Measurements from ENCODE around the gene PRICKLE2.

PRICKLE2 gene, protein sequence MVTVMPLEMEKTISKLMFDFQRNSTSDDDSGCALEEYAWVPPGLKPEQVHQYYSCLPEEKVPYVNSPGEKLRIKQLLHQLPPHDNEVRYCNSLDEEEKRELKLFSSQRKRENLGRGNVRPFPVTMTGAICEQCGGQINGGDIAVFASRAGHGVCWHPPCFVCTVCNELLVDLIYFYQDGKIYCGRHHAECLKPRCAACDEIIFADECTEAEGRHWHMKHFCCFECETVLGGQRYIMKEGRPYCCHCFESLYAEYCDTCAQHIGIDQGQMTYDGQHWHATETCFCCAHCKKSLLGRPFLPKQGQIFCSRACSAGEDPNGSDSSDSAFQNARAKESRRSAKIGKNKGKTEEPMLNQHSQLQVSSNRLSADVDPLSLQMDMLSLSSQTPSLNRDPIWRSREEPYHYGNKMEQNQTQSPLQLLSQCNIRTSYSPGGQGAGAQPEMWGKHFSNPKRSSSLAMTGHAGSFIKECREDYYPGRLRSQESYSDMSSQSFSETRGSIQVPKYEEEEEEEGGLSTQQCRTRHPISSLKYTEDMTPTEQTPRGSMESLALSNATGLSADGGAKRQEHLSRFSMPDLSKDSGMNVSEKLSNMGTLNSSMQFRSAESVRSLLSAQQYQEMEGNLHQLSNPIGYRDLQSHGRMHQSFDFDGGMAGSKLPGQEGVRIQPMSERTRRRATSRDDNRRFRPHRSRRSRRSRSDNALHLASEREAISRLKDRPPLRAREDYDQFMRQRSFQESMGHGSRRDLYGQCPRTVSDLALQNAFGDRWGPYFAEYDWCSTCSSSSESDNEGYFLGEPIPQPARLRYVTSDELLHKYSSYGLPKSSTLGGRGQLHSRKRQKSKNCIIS

DNA sequence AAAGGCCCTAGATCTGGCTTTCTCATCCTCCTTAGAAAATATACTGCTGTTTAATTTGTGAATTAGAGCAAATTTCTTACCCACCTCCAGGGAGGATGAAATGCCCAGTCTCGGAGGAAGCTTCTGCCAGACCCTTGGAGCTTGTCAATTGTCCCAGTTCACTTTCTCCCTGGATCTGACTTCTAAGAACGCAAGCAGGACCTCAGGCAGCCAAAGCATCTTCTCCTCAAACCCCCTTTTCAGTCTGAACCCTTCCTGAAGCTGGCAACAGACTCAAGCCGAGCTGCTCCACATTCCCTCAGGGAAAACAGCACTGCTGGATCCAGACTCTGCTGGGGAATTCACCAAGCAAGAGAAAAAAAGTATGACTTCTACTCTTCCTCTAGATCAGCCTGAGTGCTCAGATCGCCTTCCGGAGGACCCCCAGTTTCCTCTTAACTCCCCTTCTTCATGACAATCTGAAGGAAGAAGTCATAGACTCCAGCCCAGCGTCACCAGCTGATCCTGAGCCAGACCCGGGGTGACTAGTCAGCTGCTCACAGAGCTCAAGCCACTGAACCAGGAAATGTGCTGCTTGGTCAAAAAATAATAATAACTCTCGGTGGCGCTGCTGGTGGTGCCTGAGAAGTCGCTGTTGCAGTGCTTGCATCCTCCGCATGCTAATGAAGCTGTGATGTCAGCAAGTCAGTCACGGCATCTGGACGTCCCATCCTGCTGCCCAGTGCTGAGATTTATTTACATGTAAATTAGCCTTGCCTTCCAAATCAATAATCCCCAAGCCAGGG is at the start of gene PRICKLE2:
PRICKLE2 (minus strand) TSS at position 641 of the 785 bp plus-strand sequence. CDS start 26,539 bp downstream, outside the sequence.
- DNase-seq: no peak

DNA sequence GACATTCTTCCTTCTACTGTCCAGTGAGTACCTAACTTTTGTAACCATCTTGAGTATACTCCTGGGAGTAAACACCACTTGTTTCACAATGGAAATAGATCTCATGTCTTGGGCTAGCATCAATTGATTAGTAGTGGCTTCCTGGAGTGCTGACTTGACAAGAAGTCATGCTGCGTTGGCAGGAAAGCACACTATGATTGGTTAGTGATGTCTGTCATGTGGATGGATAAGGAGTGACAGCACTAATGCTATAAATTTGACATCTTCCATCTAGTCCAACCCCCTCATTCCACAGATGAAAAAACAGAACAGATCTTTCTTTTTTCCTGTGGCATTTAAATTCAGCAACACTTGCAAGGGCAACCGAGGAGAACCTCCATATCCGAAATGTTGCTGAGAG is 47.6 kb upstream of the PRICKLE2 start:
- no peak for DNase-seq

DNA sequence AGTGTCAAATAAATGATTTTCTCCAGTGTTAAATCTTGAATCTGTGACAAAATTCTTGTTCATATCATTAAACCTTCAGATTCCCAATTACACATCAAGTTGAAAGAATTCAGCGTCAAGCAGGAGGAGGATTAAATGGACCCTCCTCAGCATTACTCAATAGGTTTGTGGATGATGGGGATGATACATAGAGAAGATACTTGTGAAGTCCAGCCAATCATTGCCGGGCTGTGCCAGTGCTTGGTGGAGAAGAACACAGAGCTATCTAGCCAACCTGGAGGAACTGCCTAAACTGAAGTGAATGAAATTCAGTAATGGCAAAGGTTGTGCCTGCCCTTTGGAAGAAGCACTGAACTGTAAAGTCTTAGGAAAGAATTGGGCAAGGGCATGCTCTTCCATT is 47.0 kb upstream of the PRICKLE2 start:
- no peak for DNase-seq

DNA sequence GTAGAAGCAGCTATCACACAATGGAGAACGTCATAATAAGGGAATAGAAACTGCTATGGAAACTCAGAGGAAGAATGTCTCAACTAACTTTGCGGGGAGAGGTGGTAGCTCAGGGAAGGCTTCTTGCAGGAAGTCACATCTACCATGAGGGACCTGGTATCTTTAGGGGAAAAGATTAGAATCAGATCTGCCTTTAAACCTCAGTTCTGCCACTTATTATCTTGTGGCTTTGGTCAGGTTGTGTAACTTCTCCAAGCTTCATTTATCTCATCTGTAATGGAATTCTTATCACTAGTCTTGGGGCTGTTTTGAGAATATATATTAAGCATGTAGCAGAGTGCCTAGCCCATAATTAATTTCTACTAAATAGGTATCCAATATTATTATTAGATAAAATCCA is 46.4 kb upstream of the PRICKLE2 start:
- no peak for DNase-seq

DNA sequence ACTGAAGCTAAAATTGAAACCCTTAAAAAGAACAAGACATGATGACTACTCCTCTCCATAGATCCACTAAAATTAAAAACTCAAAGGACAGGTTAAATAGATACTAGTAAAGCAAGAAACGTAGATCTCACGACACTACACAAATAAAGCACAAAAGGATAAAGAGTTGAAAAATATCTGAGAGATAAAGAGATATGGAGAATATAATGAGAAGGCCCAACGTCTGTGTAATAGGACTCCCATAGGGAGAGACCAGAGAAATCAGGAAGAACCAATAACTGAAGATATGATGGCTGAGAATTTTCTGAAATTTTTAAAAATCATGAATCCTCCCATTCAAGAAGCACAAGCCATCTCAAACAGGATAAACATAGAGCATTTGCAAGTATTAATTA is 45.6 kb upstream of the PRICKLE2 start:
- DNase-seq: no peak

DNA sequence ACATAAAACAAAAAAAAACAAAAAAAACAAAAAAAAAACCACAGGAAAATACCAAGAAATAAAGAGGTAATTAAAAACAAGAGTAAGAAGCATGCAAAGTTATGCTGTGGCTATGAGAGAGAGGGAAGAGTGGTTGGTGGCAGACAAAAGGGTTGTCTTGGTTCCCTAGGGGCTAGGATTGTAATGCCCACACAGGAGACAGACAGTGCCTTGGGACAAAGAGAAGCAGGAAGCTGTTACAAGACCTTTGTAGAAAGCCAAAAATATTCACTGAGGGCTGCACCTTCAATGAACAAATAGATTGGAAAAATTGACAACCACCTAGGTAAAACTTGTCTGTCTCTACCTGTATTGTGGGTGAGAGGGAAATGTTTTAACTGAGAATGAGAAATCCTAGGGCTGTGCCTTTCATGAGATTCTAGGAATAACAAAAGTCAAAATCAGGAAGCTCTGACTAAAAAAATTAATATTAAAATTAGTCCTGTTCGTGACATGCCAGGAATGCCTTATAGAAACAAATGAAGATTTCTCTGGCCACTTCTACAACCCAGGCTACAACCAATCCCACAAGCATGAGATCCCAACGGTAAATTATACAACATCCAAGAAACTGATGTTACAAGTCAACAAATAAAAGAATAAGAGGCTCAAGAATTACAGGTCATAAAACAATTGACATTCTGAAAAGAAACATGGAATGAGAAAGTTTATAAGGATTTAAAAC is 45.0 kb upstream of the PRICKLE2 start:
- no peak for DNase-seq

DNA sequence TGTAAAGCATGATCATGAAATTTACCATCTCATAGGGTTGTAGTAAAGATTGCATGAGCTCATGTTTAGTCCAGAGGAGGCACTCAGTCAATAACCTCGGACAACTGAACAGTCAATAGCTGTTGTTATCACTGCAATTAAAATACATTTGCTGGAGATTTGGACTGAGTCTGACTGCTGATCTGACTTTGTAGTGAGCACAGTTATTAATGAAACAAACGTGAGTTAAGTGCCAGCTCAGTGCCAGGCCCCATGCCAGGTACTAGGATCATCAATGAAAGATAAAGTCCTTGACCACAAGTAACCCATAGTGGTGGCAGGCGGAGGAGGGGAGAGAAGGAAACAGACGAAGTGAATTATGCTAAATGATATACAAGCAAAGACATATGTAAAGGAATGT is 43.7 kb upstream of the PRICKLE2 start:
- no peak for DNase-seq

DNA sequence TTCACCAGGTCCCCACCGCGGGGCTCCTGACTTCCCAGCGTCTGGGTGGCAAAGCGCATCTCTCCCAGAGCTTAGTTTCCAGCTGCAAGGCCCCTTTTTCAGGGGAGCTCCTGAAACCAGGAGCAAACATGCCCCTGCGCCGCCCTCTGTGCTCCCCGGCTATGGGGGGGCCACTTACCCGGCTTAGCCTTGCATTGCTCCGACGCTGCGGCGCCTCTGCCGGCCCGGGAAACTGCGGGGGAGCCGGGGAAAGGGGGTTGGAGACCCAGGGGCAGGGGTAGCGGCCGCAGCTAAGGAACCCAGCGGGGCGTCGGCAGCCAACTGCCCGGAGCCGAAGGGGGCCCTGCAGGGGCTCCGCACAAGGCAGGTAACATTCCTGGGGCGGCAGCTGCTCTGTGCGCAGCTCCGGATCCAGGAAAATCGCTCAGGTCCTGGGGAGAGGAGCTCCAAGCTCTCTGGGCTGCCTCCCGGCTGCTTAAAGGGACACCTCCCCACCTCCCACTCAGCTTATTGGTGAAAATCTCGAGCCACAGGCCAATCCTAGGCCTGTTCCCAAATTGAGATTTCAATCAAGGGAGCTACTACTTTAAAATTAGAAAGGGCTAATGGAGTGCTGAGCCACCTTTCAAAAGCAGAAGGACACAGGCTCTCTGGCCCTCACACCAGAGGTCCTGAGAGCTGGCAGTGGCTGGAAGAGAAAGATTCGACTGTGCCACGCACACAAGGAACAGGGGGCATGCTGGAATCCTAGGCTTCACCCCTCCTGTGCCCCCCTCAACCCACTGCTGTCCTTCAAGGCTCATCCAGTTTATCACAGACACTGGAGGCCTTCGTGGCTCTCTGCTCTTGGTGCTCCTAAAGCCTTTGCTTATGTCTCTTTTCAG is 42.7 kb upstream of the PRICKLE2 start:
- DNase-seq: no peak

DNA sequence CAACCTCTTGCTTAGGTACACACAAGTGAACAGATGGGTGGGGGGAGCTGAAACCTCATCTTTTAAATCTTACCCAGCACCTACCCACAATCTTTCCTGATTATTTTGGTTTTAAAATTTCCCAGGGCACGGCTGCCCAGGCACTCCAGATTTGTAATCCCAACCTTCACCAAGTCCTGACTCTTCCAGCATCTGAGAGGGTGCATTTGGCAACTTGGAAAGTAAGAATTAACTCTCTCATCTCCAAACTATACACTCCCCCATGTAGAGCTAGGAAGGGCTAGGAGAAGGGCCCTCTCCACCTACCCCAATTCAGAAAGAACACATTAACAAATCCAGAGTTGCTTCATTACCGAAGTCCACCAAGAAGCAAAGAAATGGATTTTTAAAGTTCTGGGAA is 41.7 kb upstream of the PRICKLE2 start:
- no peak for DNase-seq

DNA sequence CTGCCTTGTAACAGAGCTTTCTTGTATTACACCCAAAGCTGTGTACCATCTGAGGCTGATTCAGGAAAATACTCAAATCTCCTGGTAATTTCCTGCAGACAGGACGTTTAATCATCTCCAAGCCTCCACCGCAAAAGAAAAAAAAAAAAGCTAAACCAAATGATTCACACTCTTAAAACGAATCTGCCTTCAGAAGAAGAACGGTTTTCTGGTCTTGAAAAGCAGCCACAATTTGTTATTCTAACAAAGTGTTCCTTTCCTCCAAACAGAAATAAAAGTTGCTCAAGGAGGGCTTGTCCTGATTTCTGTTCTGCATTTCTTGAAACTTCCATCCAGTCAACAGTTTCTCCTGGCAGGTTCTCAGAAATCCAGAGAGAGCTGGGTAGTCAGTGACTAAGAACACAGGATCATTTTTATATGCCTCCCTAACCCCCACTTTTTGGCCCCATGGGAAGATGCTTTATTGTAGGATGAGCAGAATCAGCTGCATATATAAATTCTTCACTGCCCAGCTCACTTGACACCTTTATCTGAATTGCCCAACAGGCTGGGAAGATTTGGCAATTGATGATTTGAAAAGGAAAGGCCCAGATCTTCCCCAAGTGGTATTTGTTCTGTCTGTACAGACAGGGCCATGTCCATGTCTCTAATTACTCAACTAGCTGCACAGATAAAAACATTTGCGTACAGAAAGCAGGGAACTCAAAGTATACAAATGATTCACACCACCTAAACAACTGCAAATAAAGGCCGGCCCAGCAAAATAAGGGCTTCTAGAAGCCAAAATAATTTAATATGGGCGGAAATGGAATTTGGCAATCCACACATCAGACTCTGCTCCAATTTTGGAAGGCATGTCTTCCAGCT is 41.0 kb upstream of the PRICKLE2 start:
- no peak for DNase-seq

DNA sequence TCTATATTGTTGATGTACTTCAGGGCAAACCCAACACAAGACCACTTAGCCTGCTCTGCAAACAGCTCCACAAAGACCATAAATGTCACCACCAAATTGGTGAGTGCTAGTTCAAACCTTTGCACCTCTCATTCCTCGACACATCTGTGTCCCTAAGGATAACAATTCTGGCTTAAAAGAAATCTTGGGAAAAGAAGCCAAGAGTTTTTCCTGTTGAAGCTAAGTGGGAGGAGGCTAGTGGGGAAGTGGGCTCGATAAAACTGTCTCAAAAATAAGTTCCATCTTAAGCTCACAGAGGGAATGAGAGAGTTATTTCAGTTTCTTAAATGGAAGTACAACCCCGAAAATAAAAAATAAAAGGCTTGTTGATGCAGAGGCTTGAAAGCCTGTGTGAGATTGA is 40.4 kb upstream of the PRICKLE2 start:
- DNase-seq: no peak

DNA sequence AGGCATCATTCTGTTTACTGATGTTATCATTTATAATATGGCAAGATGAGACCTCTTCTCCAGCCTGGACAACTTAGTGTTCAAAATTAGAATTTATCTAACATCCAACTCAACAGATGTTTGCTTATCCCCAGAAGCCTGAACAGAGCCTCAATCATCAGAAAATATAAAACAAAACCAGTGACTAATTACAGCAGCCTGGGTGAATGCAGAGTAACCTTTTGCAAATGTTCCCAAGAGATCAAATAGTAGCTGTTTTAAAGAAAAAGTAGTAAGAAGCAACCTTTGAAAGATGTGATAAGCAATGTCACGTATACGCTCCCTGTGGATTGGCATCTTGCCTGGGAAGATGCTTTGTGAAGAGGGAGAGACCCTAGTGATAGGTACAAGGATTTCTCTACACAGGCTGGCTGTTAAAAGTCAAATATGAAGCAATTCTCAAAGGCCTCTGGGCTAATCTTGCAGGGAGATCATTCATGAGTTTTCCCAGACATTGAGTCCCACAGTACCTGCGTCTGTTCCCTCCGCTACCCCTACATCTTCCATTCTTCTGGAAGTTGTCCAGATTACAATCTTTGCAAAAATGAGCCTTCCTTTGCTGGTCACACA is 39.3 kb upstream of the PRICKLE2 start:
- DNase-seq: no peak

DNA sequence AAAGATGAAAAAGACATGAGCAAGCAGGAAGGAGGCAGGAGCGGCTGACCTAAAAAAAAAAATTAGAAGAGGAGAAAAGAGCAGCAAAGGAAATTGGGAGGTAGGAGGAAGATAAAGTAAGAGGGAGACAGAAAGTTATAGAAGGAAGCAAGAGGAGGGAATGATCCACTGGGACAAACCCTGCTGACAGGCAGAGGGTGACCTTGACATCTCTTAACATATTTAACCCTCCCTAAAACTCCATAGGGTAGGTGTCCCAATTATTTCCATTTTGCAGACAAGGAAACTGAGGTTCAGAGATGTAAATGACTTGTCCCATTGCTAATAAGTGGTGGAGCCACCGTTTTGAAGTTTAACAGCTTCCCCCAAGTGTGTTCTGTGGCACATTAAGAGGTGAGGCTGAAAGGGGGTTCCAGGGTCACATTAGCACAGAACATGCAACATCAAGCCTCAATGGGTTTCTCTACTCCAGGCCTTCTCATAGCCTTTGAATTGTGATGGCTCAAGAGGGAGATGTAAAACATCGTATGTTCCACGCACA is 37.4 kb upstream of the PRICKLE2 start:
- DNase-seq: no peak

DNA sequence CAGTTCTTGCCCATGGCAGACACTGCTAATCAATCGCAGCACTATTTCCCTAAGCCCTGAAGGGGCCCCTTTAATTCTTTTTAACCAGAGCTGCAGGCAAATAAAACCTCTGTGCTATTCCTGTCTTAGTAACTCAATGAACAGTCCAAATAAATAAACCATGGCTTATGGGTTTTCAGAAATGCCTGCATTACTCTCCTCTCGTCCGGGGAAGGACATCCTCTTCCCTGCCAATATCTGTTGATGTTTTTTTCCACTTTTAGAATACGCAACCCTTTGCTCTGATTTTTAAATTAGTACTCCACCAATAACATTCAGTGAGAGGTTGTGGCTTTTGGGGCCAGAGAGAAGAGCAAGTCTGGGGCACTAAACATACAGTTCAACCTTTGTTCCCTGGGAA is 35.2 kb upstream of the PRICKLE2 start:
- DNase-seq: no peak

DNA sequence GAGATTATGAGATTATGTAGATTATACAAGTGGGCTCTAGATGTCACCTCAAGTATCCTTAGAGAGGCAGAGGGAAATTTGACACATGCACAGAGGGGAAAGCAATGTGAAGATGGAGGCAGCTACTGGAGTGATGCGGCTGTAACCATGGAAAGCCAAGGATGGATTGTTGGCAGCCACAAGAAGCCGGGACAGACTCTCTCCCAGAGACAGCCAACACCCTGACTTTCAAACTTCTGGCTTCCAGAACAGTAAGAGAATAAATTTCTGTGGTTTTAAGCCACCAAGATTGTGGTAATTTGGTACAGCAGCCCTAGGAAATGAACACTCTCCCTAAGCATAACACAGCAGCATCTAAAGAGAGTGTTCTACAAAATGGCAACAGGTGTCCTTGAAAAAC is 34.4 kb upstream of the PRICKLE2 start:
- DNase-seq: no peak

DNA sequence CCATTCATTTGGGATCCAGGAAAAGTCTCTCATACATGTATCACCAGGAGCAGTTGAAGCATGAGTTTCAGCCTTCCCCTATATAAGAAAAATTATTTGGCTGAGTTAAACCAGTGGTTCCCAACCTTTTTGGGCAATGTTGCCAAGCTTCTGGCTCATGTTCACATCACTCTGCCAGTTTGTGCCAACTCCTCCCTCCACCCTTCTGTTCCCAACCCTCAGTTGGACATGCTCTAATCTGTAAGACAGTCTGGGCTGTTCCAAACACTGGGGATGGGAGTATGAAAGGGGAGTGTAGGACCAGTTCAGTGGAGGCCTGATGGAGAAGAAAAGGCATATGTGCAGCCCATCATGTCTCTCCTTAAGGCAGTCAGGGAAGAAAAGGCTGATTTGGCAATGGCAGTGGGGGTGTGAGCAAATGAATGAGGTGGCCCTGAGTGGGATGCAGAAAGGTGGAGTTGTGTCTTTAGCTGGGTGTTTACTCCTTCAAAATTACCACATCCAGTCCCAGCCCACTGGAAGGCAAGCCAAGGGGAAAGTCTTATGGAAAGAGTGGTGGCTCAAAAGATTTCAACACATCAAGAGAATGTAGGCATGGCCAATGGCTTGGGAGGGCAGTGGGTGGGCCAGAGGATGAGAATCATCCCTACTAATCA is 32.0 kb upstream of the PRICKLE2 start:
- DNase-seq: no peak

DNA sequence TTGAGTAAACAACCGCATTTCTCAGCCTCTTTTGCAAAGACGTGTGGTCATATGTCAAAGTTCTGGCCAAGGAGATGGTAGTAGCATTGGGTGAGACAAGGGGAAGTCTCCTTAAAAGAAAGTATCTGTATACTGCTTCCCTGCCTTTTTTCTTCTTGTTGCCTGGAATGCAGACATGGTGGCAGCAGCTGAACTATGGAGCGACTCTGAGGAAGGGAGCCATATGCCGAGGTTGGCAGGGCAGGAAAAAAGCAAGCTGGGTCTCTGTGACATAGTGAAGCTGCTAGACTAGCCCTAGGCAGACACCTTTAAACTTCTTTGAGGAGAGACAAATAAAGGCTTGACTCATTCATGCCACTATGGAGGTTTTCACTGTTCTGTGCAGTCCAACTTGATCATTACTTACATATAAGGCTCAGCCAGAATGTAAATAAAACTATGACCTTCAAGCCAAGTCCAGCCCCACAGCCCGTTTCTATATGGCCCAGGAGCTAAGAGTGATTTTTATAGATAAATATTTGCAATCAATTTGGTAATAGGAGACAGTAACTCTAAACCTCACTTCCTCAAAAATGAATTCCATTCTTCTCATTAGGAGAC is 30.6 kb upstream of the PRICKLE2 start:
- DNase-seq: no peak

DNA sequence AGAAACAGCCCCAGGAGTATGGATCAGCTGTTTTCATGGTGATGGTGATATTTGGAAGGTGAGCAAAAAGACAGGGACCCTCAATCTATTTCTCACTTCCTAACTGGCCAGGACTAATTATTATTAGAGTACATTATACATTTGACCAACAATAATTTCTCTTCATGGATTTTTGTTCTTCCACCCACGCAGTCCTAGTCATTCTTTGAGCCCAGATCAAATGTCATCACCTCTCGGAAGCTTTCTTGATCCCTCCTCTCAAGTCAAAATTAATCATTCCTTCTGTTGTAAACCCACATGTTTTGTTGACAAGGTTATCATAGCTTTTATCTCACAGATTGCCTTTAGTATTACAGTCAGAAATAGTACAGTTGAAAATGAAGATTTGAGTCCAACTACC is 29.2 kb upstream of the PRICKLE2 start:
- DNase-seq: no peak

DNA sequence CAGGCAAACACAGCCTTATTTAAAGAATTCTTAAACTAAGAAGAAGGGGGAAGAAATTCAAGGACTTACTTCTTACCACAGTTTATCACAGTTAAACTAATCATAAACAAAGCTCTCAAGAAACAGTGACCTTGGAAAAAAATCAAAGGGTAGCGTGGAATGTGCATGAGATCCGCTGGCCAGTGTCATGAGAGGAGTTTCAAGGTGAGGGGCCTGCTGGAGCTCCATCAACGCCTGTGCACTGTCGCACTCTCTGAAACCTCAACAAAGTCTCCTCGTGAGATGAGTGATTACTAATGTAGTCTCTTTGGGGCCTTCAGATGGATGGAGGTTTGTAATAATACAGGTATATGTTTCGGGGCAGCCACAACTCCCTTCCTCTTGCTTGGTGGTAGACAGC is 28.4 kb upstream of the PRICKLE2 start:
- DNase-seq: no peak
